Fibroblast of lung (primary cell): ENCODE data around the gene SELP. TPM values are rescaled to one million over a fixed set of nuclear protein-coding genes. Genes with fewer than 3 reads are reported as not detected.

Source experiments
- DNase-seq, 2 donors: peaks; one replicate each; pipeline versions ENCODE4 v3.0.0 to v3.0.0-alpha.2; 2010; ENCODE audit warnings: low read depth in 2 of 2
- H2AFZ ChIP-seq: 2 replicates; pipeline ENCODE4 v1.5.1; 2012; ENCODE audit warnings: low read length, control low read depth, inconsistent platforms
- H3K27ac ChIP-seq: 2 replicates; pipeline ENCODE4 v1.5.1; 2011; ENCODE audit warnings: low read length, control low read depth; ENCODE audit not compliant: insufficient read depth
- H3K27me3 ChIP-seq: 2 replicates; pipeline ENCODE4 v1.5.1; 2011; ENCODE audit warnings: mild to moderate bottlenecking, low read length; ENCODE audit not compliant: control insufficient read depth, insufficient read depth
- H3K36me3 ChIP-seq: 2 replicates; pipeline ENCODE4 v1.5.1; 2011; ENCODE audit warnings: low read length; ENCODE audit not compliant: control insufficient read depth, insufficient read depth
- H3K4me1 ChIP-seq: 2 replicates; pipeline ENCODE4 v1.5.1; 2011; ENCODE audit warnings: low read length; ENCODE audit not compliant: control insufficient read depth, insufficient read depth; ENCODE audit errors: extremely low read depth
- H3K4me2 ChIP-seq: 2 replicates; pipeline ENCODE4 v1.5.1; 2011; ENCODE audit warnings: low read length, control low read depth; ENCODE audit not compliant: insufficient read depth; ENCODE audit errors: extremely low read depth
- H3K4me3 ChIP-seq, 4 experiments: fragments of 200-600 bp in 1 of 4; sonication (generic) in 1 of 4; replicated peaks in 1 of 4; 2 replicates each; pipeline ENCODE4 v1.5.1; 2011 to 2016; ENCODE audit warnings: low read length in 4 of 4, low read depth in 3 of 4, mild to moderate bottlenecking in 3 of 4, control low read depth in 2 of 4, inconsistent platforms in 1 of 4, mixed read lengths in 1 of 4; ENCODE audit not compliant: insufficient read depth in 1 of 4; ENCODE audit errors: control extremely low read depth in 1 of 4
- H3K79me2 ChIP-seq: 2 replicates; pipeline ENCODE4 v1.5.1; 2012; ENCODE audit warnings: mild to moderate bottlenecking, low read length, inconsistent platforms; ENCODE audit not compliant: control insufficient read depth, insufficient read depth
- H3K9ac ChIP-seq: 2 replicates; pipeline ENCODE4 v1.5.1; 2011; ENCODE audit warnings: mild to moderate bottlenecking, low read length, control low read depth; ENCODE audit not compliant: insufficient read depth
- H3K9me3 ChIP-seq: 2 replicates; pipeline ENCODE4 v1.5.1; 2012; ENCODE audit warnings: low read depth, low read length; ENCODE audit not compliant: control insufficient read depth, insufficient read depth
- H4K20me1 ChIP-seq: 2 replicates; pipeline ENCODE4 v1.5.1; 2011; ENCODE audit warnings: low read length; ENCODE audit not compliant: control insufficient read depth, insufficient read depth; ENCODE audit errors: extremely low read depth
- EZH2 ChIP-seq: IDR thresholded peaks from 2 replicates; pipeline ENCODE4 v1.5.1; 2012; ENCODE audit warnings: low read length, control low read depth, mild to moderate bottlenecking; ENCODE audit errors: missing control alignments
- polyA plus RNA-seq, 2 donors: library from polyadenylated mRNA; depleted of rRNA in 1 of 2; stranded (reverse) in 1 of 2; unstranded in 1 of 2; fragments of >200 nt; gene quantifications; 2 replicates each; pipeline ENCODE4 v1.2.1, GENCODE V29; 2011 to 2012; ENCODE audit warnings: missing spikeins in 1 of 2
- total RNA-seq: library from RNA; depleted of rRNA; stranded (reverse); fragments of >200 nt; gene quantifications from 2 replicates; pipeline ENCODE4 v1.2.1, GENCODE V29; 2014
- TF ChIP-seq, protein P1 (sequence below), 2 donors: IDR thresholded peaks in 1 of 2; conservative IDR thresholded peaks in 1 of 2; 1 replicate in 1 of 2; 2 replicates in 1 of 2; pipeline ENCODE4 v1.5.1; 2011 to 2012; ENCODE audit warnings: low read length in 2 of 2, control low read depth in 1 of 2, inconsistent platforms in 1 of 2, low read depth in 1 of 2, mild to moderate bottlenecking in 1 of 2

Gene SELP
- total and polyA plus RNA-seq, 2 donors (not counting 1 experiment from before 2014, with no cell fraction given): not detected

DNA sequence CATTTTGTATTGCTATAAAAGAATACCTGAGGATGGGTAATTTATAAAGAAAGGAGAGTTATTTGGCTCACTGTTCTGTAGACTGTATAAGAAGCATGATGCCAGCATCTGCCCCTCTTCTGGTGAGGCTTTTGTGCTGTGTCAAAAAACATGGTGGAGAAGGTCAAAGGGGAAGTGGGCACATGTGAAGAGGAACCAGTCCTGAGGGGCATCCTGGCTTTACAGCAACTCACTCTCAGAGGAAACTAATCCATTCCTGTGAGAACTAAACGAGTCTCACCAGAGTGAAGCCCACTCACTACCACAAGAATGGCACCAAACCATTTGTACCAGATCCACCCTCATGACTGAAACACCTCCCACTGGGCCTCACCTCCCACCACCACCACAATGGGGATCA, 18.8 kb upstream of the SELP start:
- Histone ChIP-seq H3K4me1 (no peaks in the 10 kb centered on the region), H3K36me3 (no peaks in the 10 kb centered on the region), H2AFZ (no peak overlapping the region), H3K27ac (no peak overlapping the region), H3K9me3 (no peaks in the 10 kb centered on the region), H3K4me3 (no peak overlapping the region), H3K79me2 (no peaks in the 10 kb centered on the region), H3K27me3 (no peaks in the 10 kb centered on the region), H3K4me2 (no peak overlapping the region), H4K20me1 (no peaks in the 10 kb centered on the region), H3K9ac (no peak overlapping the region)
- no peak for DNase-seq
- TF ChIP-seq, protein P1, sequence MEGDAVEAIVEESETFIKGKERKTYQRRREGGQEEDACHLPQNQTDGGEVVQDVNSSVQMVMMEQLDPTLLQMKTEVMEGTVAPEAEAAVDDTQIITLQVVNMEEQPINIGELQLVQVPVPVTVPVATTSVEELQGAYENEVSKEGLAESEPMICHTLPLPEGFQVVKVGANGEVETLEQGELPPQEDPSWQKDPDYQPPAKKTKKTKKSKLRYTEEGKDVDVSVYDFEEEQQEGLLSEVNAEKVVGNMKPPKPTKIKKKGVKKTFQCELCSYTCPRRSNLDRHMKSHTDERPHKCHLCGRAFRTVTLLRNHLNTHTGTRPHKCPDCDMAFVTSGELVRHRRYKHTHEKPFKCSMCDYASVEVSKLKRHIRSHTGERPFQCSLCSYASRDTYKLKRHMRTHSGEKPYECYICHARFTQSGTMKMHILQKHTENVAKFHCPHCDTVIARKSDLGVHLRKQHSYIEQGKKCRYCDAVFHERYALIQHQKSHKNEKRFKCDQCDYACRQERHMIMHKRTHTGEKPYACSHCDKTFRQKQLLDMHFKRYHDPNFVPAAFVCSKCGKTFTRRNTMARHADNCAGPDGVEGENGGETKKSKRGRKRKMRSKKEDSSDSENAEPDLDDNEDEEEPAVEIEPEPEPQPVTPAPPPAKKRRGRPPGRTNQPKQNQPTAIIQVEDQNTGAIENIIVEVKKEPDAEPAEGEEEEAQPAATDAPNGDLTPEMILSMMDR (conservative IDR thresholded peaks at IDR 0.05 in 1 of 2, IDR thresholded peaks at IDR 0.05 in 1 of 2; ENCODE audit: low read depth in 1 of 2, low read length in 2 of 2): no peak
- no peak for TF ChIP-seq EZH2

DNA sequence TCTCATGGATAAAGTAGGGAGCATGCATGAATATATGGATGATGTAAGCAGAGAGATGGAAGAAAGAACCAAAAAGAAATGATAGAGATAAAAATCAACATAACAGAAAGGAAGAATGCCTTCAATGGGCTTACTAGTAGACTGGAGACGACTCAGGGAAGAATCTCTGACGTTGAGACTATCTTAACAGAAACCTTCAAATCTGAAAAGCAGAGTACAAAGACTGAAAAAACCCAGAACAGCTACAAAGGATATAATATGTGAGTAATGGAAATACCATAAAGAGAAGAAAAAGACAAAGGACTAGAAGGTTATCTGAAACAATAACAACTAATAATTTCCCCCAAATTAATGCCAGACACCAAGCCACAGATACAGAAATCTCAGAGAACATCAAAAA, 18.3 kb upstream of the SELP start:
- Histone ChIP-seq H3K4me2 (no peak overlapping the region), H3K9ac (no peak overlapping the region), H2AFZ (no peak overlapping the region), H3K36me3 (no peaks in the 10 kb centered on the region), H4K20me1 (no peaks in the 10 kb centered on the region), H3K4me1 (no peaks in the 10 kb centered on the region), H3K27ac (no peak overlapping the region), H3K79me2 (no peaks in the 10 kb centered on the region), H3K27me3 (no peaks in the 10 kb centered on the region), H3K4me3 (no peak overlapping the region), H3K9me3 (no peaks in the 10 kb centered on the region)
- TF ChIP-seq, protein P1 (conservative IDR thresholded peaks at IDR 0.05 in 1 of 2, IDR thresholded peaks at IDR 0.05 in 1 of 2; ENCODE audit: low read depth in 1 of 2, low read length in 2 of 2): no peak
- TF ChIP-seq EZH2: no peak
- DNase-seq: no peak

DNA sequence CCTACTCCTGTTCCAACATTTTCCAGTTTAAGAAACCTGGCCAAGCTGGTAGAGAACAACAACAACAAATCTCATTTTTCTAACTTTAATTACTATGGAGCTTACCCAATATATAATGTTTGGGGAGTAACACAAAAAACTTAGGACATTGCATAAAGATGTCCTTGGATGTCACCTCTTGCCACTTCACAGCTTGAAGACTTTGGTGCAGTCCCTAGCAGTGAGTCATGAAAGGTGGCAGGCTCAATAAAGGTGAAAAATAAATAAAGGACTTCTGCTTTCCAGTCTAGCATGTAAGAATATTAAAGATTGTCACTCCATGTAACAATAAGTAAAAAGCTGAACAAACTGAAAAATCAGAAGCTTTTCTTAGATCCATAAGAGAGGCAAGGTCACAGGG, 17.6 kb upstream of the SELP start:
- TF ChIP-seq, protein P1 (conservative IDR thresholded peaks at IDR 0.05 in 1 of 2, IDR thresholded peaks at IDR 0.05 in 1 of 2; ENCODE audit: low read depth in 1 of 2, low read length in 2 of 2): no peak
- no peak for TF ChIP-seq EZH2
- no peak overlapping the region for H2AFZ ChIP-seq
- no peak overlapping the region for H3K9ac ChIP-seq
- no peak for DNase-seq
- H3K27me3 ChIP-seq: no peaks in the 10 kb centered on the region
- no peak overlapping the region for H3K4me2 ChIP-seq
- no peaks in the 10 kb centered on the region for H3K36me3 ChIP-seq
- no peak overlapping the region for H3K4me3 ChIP-seq
- no peaks in the 10 kb centered on the region for H3K79me2 ChIP-seq
- H3K9me3 ChIP-seq: no peaks in the 10 kb centered on the region
- no peak overlapping the region for H3K27ac ChIP-seq
- H4K20me1 ChIP-seq: no peaks in the 10 kb centered on the region
- H3K4me1 ChIP-seq: no peaks in the 10 kb centered on the region
